Panc1 (cell line): ENCODE measurements around the gene CENATAC. TPM values are rescaled to one million over a fixed set of nuclear protein-coding genes. Genes with fewer than 3 reads are reported as not detected.

Experiments used
- ATAC-seq: fragments of 200-7000 bp; cut with Tn5 transposase; 2 replicates; pipeline ENCODE4 v1.9.1; 2020; ENCODE audit warnings: mild to moderate bottlenecking, moderate library complexity
- BruUV-seq: library from RNA; stranded (reverse); fragments of 400-500 nt; replicated peaks from 2 replicates; lab custom pipeline; 2021; lab: Mats Ljungman, UMichigan
- CTCF ChIA-PET: fragments of 300-600 bp; sonication (Branson Sonifier 250); formaldehyde crosslinking; loops from one replicate; lab custom pipeline; 2022; ENCODE audit warnings: antibody characterized with exemption; lab: Charles Lee
- POLR2A ChIA-PET: fragments of 300-600 bp; sonication (Branson Sonifier 250); formaldehyde crosslinking; loops from one replicate; lab custom pipeline; 2022; ENCODE audit warnings: antibody characterized with exemption; lab: Charles Lee
- DNase-seq: peaks from one replicate; pipeline ENCODE4 v3.0.0-alpha.2; 2010; ENCODE audit warnings: low read depth, low spot score
- H3K27ac ChIP-seq: 2 replicates; pipeline ENCODE4 v1.5.1; 2011; ENCODE audit warnings: mild to moderate bottlenecking, low read length, inconsistent platforms
- H3K27me3 ChIP-seq: fragments of 200-500 bp; sonication (Bioruptor generic); 2 replicates; pipeline ENCODE4 v1.6.0; 2014; ENCODE audit warnings: low read length, inconsistent platforms; ENCODE audit not compliant: control insufficient read depth, insufficient read depth
- H3K36me3 ChIP-seq: fragments of 200-500 bp; sonication (Bioruptor generic); 2 replicates; pipeline ENCODE4 v1.5.1; 2014; ENCODE audit warnings: inconsistent platforms, mild to moderate bottlenecking, low read length, moderate library complexity; ENCODE audit not compliant: control insufficient read depth, insufficient read depth
- H3K4me1 ChIP-seq: 2 replicates; pipeline ENCODE4 v1.5.1; 2011; ENCODE audit warnings: inconsistent platforms, mild to moderate bottlenecking, low read length, moderate library complexity; ENCODE audit not compliant: control insufficient read depth, insufficient read depth
- H3K4me3 ChIP-seq, 2 experiments: 2 replicates each; pipeline ENCODE4 v1.5.1; 2011 to 2012; ENCODE audit warnings: low read depth in 2 of 2, low read length in 2 of 2, mild to moderate bottlenecking in 2 of 2, inconsistent platforms in 1 of 2, moderate library complexity in 1 of 2
- H3K9me3 ChIP-seq: fragments of 200-500 bp; sonication (Bioruptor generic); 2 replicates; pipeline ENCODE4 v1.5.1; 2014; ENCODE audit warnings: low read depth, mild to moderate bottlenecking, inconsistent platforms, low read length, moderate library complexity; ENCODE audit not compliant: control insufficient read depth, insufficient read depth
- CTCF ChIP-seq: fragments of 450-650 bp; IDR thresholded peaks from 2 replicates; pipeline ENCODE4 v1.5.1; 2017; ENCODE audit warnings: mild to moderate bottlenecking
- POLR2AphosphoS5 ChIP-seq: IDR thresholded peaks from 2 replicates; pipeline ENCODE4 v1.6.1; 2012; ENCODE audit warnings: mild to moderate bottlenecking, low read depth, low read length, moderate library complexity
- REST ChIP-seq, 2 experiments: IDR thresholded peaks; 2 replicates each; pipeline ENCODE4 v1.6.1; 2011 to 2012; ENCODE audit warnings: low read depth in 2 of 2, control low read depth in 1 of 2, low read length in 1 of 2, mild to moderate bottlenecking in 1 of 2, moderate library complexity in 1 of 2; ENCODE audit not compliant: insufficient read depth in 1 of 2
- SIN3A ChIP-seq: IDR thresholded peaks from 2 replicates; pipeline ENCODE4 v1.6.1; 2012; ENCODE audit warnings: low read depth, mild to moderate bottlenecking, low read length, moderate library complexity, borderline replicate concordance; ENCODE audit not compliant: insufficient read depth
- TCF7L2 ChIP-seq: IDR thresholded peaks from 2 replicates; pipeline ENCODE4 v1.6.1; 2011; ENCODE audit warnings: mild to moderate bottlenecking, low read depth, low read length, inconsistent platforms
- in situ Hi-C: cut with HindIII; loops from 2 replicates; pipeline ENCODE4 v1.10.0; 2016; ENCODE audit warnings: low sequenced_read_pairs, low pct_unique_long_range_greater_than_20kb
- intact Hi-C: fragments of 100-400 bp; cut with micrococcal nuclease; formaldehyde crosslinking; loops from one replicate; pipeline ENCODE4 v1.10.0; 2022; ENCODE audit not compliant: unreplicated experiment
- total RNA-seq: library from RNA; stranded (reverse); gene quantifications from one replicate; pipeline ENCODE4 v1.2.1, GENCODE V29; 2021; ENCODE audit not compliant: unreplicated experiment

The CENATAC gene
- total RNA-seq, 1 experiment from 2014 or later = 45.4 TPM

GRCh38 chr11:118996926-118997626 lies 862 bp upstream of the CENATAC start:
- POLR2A ChIA-PET = interaction anchor here (0.6 kb wide), 2 partner anchors 47 to 425 kb away, joined by 4 to 8 read pairs; partner anchors contain the start of gene ARCN1
- peak overlapping the region; percentile 83 for H3K27ac ChIP-seq
- TSS peak; percentile 82 for BruUV-seq
- peaks cover 14% of the 10 kb centered on the region for H3K36me3 ChIP-seq
- DNase-seq = no peak
- intact Hi-C loops (no loop called here), in situ Hi-C loops (no loop called here)
- TF ChIP-seq REST (IDR thresholded peaks at IDR 0.05; ENCODE audit: insufficient read depth in 1 of 2, low read depth in 2 of 2, low read length in 1 of 2) (no peak), TCF7L2 (no peak), POLR2AphosphoS5 (no peak), CTCF (no peak), SIN3A (no peak)
- no peaks in the 10 kb centered on the region for H3K9me3 ChIP-seq
- CTCF ChIA-PET = interaction anchor here (1.0 kb wide), 1 partner anchor 8 kb away, joined by 3 read pairs; no protein-coding TSS in a partner anchor
- no peaks in the 10 kb centered on the region for H3K27me3 ChIP-seq
- peaks cover 16% of the 10 kb centered on the region for H3K4me1 ChIP-seq
- peak; percentile 16 for ATAC-seq
- H3K4me3 ChIP-seq = peak overlapping the region; percentile 75 to 91

GRCh38 chr11:118998388-118998717 lies 415 bp downstream of the CENATAC start:
- in situ Hi-C loops = no loop called here
- no peak for DNase-seq

More at GRCh38 chr11:118998388-118998717, 415 bp downstream of the CENATAC start:
- intact Hi-C loops = no loop called here
- no peak for TF ChIP-seq TCF7L2
- no peak for TF ChIP-seq SIN3A
- TF ChIP-seq POLR2AphosphoS5 = no peak
- no peak for TF ChIP-seq CTCF
- no peak for TF ChIP-seq REST (IDR thresholded peaks at IDR 0.05; ENCODE audit: insufficient read depth in 1 of 2, low read depth in 2 of 2, low read length in 1 of 2)
- Histone ChIP-seq H3K9me3 (no peaks in the 10 kb centered on the region), H3K27me3 (no peaks in the 10 kb centered on the region), H3K4me1 (peaks cover 16% of the 10 kb centered on the region), H3K36me3 (peaks cover 14% of the 10 kb centered on the region), H3K27ac (peak overlapping the region; percentile 83), H3K4me3 (peak overlapping the region; percentile 75 to 91)
- BruUV-seq = no TSS peak
- ATAC-seq = peak; percentile 49
- ChIA-PET POLR2A (interaction anchor here (0.6 kb wide), 1 partner anchor 13 kb away, joined by 4 read pairs; no protein-coding TSS in a partner anchor), CTCF (no interaction called here)
